ENCODE results near the gene ZDHHC1.

Gene ZDHHC1

DNA sequence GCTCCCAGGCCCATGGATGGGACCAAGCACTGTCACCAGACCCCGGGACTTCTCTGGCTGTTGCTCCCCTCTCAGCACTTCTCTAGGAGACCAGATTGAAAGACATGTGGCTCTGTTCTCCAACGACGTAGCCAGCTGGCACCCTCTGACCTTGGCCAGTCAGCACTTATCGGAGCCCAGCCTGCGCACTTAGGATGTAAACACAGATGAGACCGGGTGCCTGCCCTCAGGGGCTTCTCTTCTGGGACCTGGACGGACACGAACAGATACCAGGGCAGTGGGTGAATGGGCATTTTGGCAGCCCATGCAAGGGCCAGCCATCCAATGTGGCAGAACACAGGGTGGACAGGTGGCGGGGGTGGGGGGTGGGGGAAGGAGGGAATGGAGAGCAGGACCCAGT, 6.6 kb downstream of the ZDHHC1 start:
- no peak for DNase-seq (ENCODE audit: low read depth in 2 of 2)

DNA sequence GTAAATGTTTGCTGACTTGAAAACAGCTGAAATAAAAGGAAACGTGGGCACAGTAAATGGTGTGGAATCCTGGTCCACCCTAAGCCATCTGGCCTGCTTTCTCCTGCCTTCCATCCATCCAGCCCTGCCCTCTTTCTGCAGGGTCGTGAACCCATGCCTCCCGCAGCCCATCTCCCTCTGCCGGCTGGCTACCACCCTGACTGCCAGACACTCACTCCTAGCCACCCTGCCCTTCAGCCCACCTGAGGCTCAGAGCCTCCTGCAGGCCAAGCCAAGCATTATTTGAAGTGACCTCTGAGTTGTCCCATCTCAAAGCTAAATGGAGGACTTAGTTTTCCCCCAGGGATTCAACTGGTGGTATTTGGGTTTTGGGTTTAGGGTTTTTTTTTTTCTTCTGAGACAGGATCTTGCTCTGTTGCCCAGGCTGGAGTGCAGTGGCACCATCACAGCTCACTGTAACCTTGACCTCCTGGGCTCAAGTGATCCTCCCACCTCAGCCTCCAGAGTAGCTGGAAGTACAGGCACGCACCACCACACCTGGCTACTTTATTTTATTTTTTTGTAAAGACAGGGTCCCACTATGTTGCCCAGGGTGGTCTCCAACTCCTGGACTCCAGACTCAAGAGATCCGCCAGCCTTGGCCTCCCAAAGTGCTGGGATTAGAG, 8.4 kb downstream of the ZDHHC1 start:
- DNase-seq (ENCODE audit: low read depth in 2 of 2): no peak

DNA sequence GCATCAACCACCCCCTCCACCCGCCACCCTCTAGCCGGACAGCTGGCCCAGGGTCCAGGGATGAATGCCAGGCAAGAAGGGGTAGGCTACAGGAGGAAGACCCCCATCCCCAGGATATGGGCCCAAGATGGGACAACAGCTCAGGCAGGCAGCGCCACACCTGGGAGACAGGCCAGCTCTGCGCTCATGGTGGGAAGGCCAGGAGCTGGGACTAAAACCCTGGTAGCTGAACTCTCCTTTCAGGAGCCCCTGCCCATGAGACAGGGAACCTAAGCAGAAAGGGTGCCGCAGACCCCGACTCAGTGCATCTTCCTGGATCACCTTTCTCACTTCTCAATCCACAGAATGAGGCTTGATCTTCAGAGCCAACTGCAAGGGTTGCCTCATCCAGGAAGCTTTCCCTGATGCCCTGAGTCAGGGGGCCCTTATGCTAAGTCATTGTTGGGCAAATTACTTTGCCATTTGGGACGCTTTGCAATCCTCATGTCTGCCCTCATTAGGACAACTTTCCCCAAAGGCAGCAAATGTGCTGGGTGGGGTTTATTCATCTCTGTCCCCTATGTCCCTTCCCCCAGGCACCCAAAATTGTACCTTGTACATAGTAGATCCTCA, 9.0 kb downstream of the ZDHHC1 start:
- no peak for DNase-seq (ENCODE audit: low read depth in 2 of 2)

DNA sequence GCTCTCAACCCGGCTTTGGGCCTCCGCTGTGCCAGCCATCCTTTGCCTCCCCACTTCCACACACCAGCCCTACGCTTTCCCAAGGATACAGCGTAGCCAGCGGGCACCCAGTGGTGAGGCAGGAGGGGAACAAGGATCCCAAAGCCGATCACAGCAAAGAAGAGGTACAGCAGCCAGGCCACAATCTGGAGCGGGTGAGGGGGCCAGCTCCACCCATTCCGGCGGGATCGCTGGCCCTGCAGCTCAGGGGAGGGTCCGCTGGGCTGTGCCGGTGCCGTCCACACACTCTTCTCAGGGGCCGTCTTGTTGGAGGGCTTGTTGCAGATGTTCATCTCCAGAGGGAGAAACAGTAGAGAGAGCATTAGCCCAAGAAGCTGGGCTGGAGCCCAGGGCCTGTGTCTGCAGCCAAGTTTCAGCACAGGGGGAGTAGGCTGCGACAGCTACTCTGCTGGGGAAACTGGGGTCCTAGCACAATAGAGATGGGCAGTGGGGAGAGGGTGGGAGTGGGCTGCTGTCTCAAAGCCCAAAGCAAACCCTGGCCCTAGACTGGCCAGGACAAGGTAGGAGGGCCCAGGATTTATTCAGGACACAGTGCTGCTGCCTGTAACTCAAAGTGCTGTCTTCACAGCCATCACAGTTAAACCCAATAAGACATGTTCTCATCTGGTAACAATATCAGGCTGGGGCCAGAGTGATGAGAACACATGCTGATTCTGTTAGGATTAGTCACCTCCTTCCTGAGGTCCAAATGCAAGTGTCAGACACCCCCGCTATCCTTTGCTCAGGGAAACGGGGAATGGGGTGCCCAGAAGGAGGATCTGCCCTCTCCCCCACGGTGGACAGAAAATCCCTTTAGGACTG, 9.9 kb downstream of the ZDHHC1 start:
- no peak for DNase-seq (ENCODE audit: low read depth in 2 of 2)

DNA sequence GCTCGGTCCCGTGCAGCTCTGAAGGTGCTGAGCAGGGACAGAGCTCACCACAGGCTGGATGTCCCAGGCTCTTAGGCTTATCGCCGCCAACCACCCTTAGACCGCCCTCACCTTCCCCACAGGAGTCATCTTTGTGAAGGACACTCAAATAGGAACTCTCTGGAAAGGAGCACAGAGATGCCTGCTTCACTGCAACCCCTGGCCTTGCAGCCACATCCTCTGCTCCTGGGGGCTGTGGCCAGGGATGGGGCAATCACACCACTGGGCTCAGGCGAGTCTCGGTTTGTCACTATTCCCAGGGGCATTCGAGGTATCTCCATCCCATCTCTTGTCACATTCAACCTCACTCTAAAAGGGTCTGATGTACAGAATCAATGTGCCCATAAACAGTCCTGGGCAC, 10.9 kb downstream of the ZDHHC1 start:
- DNase-seq (ENCODE audit: low read depth in 2 of 2): no peak

DNA sequence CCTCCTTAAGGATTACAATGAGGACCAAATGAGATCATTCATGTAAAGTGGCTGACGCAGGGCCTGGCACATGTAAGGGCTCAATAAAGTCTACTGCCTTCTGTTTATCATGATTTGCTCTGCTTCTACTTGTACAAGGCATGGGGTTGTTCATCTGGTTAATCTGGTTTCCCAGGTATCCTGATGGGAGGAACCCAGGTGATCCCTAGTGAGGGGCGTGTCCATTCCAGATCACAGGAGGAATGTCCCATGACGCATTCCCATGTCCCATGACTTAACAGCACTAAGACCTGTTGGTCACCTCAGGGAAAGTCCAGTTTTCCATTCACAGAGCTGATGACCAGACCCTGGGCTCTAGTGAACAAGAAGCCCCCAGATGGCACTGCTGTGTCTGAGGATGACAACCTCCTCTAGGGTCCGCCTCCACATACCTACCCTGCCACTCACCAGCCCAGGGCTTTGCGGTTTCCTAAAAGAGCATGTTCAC, 11.5 kb downstream of the ZDHHC1 start:
- no peak for DNase-seq (ENCODE audit: low read depth in 2 of 2)

DNA sequence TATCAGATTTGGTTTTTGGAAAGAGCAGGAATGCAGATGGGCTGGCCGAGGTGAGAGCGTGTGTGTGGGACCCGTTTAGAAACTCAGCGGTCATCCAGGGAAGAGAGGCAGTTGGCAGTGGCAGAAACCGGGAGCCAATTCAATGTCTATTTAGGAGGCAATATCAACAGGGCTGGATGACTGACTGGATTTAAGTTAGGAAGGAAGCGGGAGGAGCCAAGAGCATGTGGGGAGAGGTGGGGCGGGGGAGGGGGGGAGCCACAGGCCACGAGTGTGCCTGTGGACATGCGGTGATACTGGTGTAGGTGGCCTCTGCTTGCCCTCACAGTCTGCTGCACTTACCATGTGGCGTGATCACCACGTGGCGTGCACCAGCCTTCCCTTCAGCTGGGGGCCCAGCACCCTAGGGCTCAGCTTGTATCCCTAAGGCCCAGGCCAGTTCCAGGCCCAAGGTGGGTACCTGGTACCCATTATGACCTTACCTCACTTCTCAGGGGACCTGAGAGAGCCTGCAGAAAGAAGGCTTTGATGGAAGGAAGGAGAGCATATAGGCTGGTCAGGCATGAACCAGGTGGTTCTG, 12.2 kb downstream of the ZDHHC1 start:
- DNase-seq (ENCODE audit: low read depth in 2 of 2): no peak

DNA sequence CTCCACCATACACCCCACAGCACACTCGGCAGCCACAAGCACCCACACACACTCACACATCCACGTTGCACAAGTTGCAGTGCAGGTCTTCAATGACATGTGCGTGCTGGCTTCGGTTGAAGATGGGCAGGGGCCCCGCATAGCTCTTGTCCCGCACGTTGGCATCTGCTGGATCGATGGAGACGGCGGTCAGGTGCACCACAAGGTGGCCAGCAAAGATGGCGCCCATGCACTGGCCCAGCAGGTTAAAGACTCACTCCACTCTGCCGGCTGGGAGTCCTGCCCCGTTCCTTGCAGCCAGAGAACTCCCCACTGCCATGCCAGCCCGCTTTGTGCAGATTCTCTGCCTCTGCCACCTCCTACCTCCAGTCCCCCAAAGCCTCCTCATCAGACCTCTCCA, 15.4 kb downstream of the ZDHHC1 start:
- DNase-seq (ENCODE audit: low read depth in 2 of 2): no peak

DNA sequence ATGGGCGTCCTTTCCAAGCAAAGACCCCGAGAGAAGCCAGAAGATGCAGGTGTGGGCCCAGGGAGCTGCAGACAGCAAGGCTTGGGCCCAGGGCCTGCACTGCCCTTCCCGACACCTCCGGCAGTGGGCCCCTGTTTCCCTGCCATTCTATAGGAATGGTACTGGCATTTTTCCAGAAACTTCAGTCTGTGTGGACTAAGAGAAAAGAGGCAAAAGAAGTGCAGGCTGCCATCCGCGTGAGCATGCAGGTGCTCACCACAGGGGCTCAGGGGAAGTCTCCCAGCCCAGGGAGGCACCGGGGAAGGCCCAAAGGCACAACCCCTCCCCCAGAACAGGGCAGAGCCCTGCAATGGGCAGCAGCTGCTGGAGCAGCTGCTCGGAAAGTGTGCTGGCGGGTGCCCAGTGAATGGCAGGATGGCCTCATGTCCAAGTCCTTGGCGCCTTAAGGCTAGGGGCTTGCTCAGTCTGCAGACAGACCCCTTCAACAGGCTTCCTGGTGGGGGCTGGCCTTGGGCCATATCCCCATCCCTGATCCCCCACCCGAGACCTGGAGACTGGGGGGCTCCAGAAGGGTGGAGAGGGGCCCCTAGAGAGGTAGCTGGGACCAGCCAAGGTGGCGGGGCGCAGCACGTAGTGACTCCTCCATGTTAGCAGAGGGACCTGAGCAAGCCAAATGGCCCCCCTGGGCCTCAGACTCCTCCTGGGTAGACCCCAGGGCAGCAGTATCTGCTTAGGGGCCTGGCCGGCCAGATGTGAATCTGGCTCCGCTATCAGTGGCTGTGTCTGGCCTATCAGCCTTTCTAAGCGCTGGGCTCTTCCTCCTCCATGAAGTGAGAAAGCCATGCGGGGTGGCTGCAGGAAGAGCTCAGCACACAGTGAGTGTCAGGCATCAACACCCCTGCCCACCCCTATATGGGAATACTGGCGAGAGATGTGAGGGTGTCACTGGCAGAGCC, 16.2 kb downstream of the ZDHHC1 start:
- no peak for DNase-seq (ENCODE audit: low read depth in 2 of 2)

DNA sequence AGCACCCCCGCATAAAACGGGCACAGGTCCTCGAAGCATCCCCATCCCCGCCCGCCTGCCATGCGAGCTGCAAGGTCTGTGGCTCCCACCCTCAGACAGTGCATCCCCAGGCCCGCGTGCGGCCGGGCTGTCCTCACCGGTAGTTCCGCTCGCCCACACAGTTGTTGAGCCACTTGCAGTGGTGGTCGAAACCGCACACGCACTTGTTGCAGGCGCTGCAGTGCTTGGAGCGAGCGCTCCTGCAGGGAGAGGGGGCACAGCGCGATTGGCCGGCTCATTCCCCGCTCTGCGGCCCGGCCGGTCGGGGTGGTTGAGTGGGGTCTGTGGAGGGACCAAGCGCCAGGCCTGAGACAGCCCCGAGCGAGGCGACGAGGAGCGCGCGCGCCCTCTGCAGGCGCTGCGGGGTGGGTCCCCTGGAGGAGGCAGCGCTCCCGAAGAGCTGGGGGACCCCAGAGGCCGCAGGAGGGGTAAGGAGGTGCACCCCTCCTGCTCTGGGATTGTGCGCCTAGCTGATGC, 17.0 kb downstream of the ZDHHC1 start:
- DNase-seq (ENCODE audit: low read depth in 2 of 2): no peak

DNA sequence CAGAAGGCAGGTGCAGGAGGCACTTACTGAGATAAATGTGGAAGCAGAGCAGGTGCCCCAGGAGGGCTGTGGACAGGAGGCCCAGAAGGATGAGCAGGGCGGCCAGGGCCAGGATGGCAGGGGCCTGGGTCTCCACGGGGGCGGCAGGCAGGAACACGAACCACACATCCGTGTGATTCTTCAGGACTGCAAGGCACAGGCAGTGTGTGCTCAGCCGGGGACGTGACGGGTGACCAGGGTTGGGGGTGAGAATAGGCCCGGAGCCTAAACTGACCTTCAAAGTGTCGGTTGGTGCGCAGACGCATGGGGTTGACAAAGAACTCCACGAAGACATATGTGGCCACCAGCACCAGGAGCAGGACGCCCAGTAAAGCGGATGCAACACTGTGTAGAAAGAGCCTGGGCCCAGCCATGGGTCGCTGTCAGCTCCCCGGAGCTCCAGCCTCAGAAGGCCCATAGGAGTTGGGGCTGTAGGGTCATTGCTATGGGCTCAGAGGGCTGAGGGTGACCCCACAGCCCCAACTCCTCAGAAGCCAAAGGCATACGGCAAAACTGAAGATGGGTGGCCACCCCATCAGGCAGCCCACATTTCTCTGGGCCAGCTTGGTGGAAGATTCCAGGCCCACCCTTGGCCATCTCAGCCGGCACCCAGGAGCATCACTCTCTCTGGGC, 17.6 kb downstream of the ZDHHC1 start:
- DNase-seq (ENCODE audit: low read depth in 2 of 2): no peak

DNA sequence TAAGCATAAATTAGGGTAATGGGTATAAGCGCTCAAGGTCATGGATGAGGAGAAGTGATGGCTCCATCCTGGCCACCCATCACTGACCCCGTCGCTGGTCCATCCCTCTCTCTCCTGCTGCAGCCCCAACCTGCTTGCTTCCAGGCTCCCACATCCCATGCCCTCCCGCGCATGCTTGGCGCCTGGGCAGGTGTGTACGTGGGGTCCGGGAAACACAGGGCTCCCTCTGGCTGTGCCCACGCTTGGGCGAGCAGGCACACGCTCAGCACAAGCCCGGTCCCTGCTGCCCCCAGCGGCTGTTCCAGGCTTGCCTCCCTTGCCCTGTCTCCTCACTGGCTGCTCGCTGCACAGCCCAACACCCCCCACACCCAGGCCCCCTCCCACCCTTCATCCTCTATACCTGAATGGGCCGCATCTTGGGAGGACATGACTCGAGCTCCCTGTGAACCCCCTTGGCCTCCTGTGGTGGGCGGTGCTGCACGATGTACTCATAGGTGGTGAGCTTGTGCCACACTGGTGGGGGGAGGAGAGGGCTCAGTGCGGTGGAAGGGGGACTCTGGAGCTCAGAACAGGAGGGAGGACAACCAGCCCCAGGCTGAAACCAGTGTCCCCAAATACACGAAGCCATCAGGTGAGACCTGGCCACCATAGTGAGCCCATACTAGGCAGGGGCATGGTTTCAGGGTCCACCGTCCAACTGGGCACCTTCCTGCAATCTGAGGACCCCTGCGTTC, 18.3 kb downstream of the ZDHHC1 start:
- no peak for DNase-seq (ENCODE audit: low read depth in 2 of 2)

DNA sequence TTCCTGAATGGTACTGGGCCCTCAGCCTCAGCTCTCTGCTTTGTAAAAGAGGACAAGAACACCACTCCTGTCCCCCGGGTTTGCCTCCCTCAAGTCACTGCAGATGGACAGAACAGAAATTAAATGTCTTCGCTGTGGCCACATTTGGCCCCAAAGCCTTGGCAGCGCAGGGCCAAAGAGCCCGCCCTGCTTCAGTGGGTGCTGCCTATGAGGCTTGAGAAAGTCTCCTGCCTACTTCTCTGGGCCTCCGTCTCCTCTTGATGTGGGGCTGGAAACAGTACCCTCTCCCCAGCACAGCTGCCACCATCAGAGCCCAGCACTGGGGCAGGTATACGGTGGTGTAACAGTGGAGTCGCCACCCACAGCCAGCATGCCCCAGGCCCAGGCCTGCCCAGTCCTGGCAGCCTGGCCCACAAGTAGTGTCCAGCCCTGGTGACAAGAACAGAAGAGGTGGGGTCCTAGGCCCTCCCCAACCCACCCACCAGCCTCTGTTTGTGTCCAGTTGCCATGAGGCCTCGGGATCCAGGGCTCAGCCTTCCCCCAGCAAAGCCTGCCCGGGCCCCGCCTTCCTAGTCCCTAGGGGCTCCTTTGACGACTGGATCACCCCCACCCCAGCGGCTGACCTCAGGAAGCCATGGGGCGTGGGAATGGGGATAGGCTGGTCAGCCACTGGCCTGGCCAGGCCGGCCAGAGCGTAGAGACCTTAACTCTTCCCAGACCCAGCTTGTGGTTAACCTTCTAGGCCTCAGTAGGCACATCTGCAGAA, 19.1 kb downstream of the ZDHHC1 start:
- DNase-seq (ENCODE audit: low read depth in 2 of 2): no peak

DNA sequence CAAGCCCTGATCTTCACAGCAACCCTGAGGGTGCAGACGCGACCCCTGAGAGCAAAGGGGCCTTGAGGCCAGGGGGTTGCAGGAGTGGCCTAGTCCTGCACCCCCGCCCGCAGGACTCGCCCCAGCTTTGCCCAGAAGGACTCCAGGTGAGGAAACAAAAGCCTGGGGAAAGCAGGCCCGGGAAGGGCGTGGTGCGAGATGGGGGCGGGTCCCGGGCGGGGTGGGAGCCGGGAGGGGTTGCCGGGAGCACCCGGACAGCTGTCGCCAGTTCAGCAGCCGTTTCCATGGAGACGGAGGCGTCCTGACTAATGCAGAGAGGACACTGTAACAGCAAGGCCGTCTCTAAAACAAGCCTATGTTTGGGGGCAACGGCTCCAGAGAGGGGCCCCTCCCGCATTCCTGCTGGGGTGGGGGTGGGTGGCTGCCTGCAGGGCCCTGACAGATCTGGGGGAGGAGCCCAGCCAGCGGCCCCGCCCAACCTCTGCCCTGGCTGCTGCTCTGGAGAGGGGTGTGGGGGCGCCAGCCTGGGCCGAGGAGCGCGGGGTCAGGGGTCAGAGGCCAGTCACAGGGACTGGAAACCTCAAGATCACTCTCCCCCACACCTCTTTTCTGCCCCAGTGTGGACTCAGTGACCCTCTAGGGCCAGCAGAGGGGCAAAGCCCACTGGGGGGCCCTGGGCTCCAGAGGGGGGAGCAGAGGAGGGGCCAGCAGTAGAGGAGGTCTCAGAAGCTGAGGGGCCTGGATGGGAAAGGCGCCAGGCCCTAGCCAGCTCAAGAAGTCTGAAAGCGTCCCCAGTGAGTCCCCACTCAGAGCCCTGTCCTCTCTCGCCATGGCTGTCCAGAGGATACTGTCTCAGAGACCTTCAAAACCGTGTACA, 19.9 kb downstream of the ZDHHC1 start:
- DNase-seq (ENCODE audit: low read depth in 2 of 2): no peak

DNA sequence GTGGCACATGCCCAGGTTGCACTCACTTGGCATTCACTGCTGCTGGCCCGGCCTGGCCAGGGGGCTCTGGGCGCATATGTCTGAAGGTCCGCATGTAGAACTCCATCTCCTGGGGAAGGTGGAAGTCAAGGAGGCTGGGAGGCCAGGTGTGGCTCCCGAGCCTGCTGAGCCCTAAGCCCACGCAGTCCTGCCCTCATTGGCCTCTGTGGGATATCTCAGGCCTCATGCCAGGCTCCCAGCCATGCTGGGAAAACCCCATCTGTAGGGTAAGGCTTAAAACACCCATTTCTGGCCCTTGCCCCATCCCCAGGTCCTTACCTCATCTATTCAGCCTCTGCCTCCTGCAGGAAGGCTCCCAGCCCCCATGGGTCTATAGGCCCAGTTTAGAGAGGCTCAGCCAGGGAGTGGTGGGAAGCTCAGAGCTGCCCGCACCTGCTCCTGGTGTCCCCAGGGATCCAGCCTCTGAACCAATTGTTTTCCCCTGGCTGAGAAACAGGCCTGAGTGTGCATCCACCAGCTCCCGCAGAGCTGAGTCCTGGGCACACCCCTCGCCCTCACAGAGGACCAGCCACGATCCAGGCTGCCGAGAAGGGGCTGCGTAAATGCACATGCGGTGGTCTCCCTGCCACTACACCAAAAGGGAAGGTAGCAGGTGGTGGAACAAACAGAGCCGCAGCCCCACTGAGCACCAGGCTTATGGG, 20.7 kb downstream of the ZDHHC1 start:
- no peak for DNase-seq (ENCODE audit: low read depth in 2 of 2)

DNA sequence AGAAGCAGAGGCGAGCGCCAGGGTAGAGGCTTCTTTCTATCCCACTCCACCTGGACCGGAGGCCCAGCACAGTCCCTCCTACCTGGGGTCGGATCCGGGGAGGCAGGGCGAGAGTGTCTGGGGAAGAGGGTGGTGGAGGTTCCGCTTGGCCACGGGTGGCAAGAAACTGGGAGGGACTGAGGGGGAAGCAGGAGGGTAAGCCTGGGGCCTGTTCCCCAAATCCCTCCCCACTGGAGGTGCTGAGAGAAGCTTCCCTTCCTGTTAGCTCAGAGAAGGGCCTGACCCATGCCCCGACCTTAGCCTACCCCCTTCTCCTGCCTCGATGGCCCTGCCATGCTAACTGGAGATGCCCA, 21.2 kb downstream of the ZDHHC1 start:
- DNase-seq (ENCODE audit: low read depth in 2 of 2): no peak

Measured in activated CD8-positive, alpha-beta memory T cell treated with anti-CD3 and anti-CD28 coated beads for 4 hours (primary cell).